Measurements from ENCODE around the gene FER.

- no peak for TF ChIP-seq EZH2 (IDR thresholded peaks at IDR 0.05; ENCODE audit: low read depth)
- TF ChIP-seq CTCF (conservative IDR thresholded peaks at IDR 0.05): no peak
These were observed 443.5 kb downstream of the FER start for GRCh38 chr5:109191153-109191558.
